Liver (tissue), 9 donors: ENCODE results near the gene BLID. TPM values are rescaled to one million over a fixed set of nuclear protein-coding genes. Genes with fewer than 3 reads are reported as not detected.

Experiments
- DNase-seq: peaks from one replicate; pipeline ENCODE4 v3.0.0-alpha.2; 2017; ENCODE audit warnings: low spot score
- H3K27ac ChIP-seq, 2 donors: one replicate each; pipeline ENCODE4 v1.7.0; 2013; ENCODE audit warnings: inconsistent platforms in 2 of 2, low read length in 2 of 2, control low read depth in 1 of 2, low read depth in 1 of 2, mild to moderate bottlenecking in 1 of 2
- H3K27me3 ChIP-seq, 4 donors: one replicate each; pipeline versions ENCODE4 v1.6.1 to v1.7.0; 2013; ENCODE audit warnings: low read length in 3 of 4, inconsistent platforms in 1 of 4, mild to moderate bottlenecking in 1 of 4, moderate library complexity in 1 of 4; ENCODE audit not compliant: control insufficient read depth in 4 of 4, insufficient read depth in 4 of 4
- H3K36me3 ChIP-seq, 4 donors: one replicate each; pipeline versions ENCODE4 v1.6.1 to v1.7.0; 2013; ENCODE audit warnings: low read length in 3 of 4, mild to moderate bottlenecking in 3 of 4, low read depth in 1 of 4, moderate library complexity in 1 of 4; ENCODE audit not compliant: control insufficient read depth in 4 of 4, insufficient read depth in 3 of 4
- H3K4me1 ChIP-seq, 4 donors: one replicate each; pipeline versions ENCODE4 v1.6.1 to v1.7.0; 2013; ENCODE audit warnings: low read length in 3 of 4, mild to moderate bottlenecking in 3 of 4, moderate library complexity in 1 of 4; ENCODE audit not compliant: control insufficient read depth in 4 of 4, insufficient read depth in 4 of 4
- H3K4me3 ChIP-seq, 3 donors: one replicate each; pipeline versions ENCODE4 v1.6.1 to v1.7.0; 2013; ENCODE audit warnings: low read length in 3 of 3, control low read depth in 1 of 3, low read depth in 1 of 3, mild to moderate bottlenecking in 1 of 3
- H3K9ac ChIP-seq, 2 donors: one replicate each; pipeline ENCODE4 v1.7.0; 2013; ENCODE audit warnings: low read length in 2 of 2, mild to moderate bottlenecking in 2 of 2, moderate library complexity in 2 of 2, control low read depth in 1 of 2, low read depth in 1 of 2
- H3K9me3 ChIP-seq, 4 donors: one replicate each; pipeline versions ENCODE4 v1.6.1 to v1.7.0; 2013; ENCODE audit warnings: low read length in 3 of 4; ENCODE audit not compliant: control insufficient read depth in 4 of 4
- CTCF ChIP-seq: fragments of 150-350 bp; IDR thresholded peaks from 2 replicates; pipeline ENCODE4 v1.5.1; 2017; ENCODE audit warnings: improper control_type of control experiment, low read depth, low read length; ENCODE audit not compliant: missing input control
- EGR1 ChIP-seq, 2 donors: IDR thresholded peaks; 2 replicates each; pipeline ENCODE4 v1.6.1; 2016 to 2018; ENCODE audit warnings: antibody characterized with exemption in 2 of 2, low read depth in 2 of 2
- FOXA1 ChIP-seq: IDR thresholded peaks from 2 replicates; pipeline ENCODE4 v1.6.1; 2016; ENCODE audit warnings: antibody characterized with exemption
- FOXA2 ChIP-seq: IDR thresholded peaks from 2 replicates; pipeline ENCODE4 v1.6.1; 2016; ENCODE audit warnings: antibody characterized with exemption
- GABPA ChIP-seq, 2 donors: IDR thresholded peaks in 1 of 2; conservative IDR thresholded peaks in 1 of 2; 2 replicates each; pipeline ENCODE4 v1.6.1; 2016; ENCODE audit warnings: antibody characterized with exemption in 2 of 2, mild to moderate bottlenecking in 1 of 2, moderate library complexity in 1 of 2
- HNF4A ChIP-seq, 2 donors: conservative IDR thresholded peaks; 2 replicates each; pipeline ENCODE4 v1.6.1; 2016; ENCODE audit warnings: antibody characterized with exemption in 2 of 2, mild to moderate bottlenecking in 2 of 2
- HNF4G ChIP-seq: IDR thresholded peaks from 2 replicates; pipeline ENCODE4 v1.6.1; 2016; ENCODE audit warnings: antibody characterized with exemption
- JUND ChIP-seq, 2 donors: IDR thresholded peaks; 2 replicates each; pipeline ENCODE4 v1.6.1; 2016; ENCODE audit warnings: antibody characterized with exemption in 2 of 2
- MAX ChIP-seq: IDR thresholded peaks from 2 replicates; pipeline ENCODE4 v1.6.1; 2016; ENCODE audit warnings: antibody characterized with exemption
- NR2F2 ChIP-seq: IDR thresholded peaks from 2 replicates; pipeline ENCODE4 v1.6.1; 2016; ENCODE audit warnings: antibody characterized with exemption
- RAD21 ChIP-seq, 2 donors: IDR thresholded peaks; 2 replicates each; pipeline ENCODE4 v1.6.1; 2016; ENCODE audit warnings: antibody characterized with exemption in 2 of 2, mild to moderate bottlenecking in 2 of 2
- RXRA ChIP-seq, 2 donors: IDR thresholded peaks; 2 replicates each; pipeline ENCODE4 v1.6.1; 2017 to 2018; ENCODE audit warnings: antibody characterized with exemption in 2 of 2, mild to moderate bottlenecking in 1 of 2
- SP1 ChIP-seq: IDR thresholded peaks from 2 replicates; pipeline ENCODE4 v1.6.1; 2018; ENCODE audit warnings: antibody characterized with exemption, mild to moderate bottlenecking
- TAF1 ChIP-seq: conservative IDR thresholded peaks from 2 replicates; pipeline ENCODE4 v1.6.1; 2016; ENCODE audit warnings: antibody characterized with exemption, mild to moderate bottlenecking
- YY1 ChIP-seq: IDR thresholded peaks from 2 replicates; pipeline ENCODE4 v1.6.1; 2016; ENCODE audit warnings: antibody characterized with exemption, mild to moderate bottlenecking
- ZBTB33 ChIP-seq: IDR thresholded peaks from 2 replicates; pipeline ENCODE4 v1.6.1; 2016; ENCODE audit warnings: antibody characterized with exemption
- WGBS: extraction: QIAGEN DNeasy Blood & Tissue Kit; methylation state at CpG from one replicate; pipeline ENCODE4 v1.1.7; 2013; 5-methylcytosine and 5-hydroxymethylcytosine counted together
- polyA plus RNA-seq, 2 donors: library from polyadenylated mRNA; stranded (reverse) in 1 of 2; unstranded in 1 of 2; fragments of 200-250 nt in 1 of 2; fragments of >200 nt in 1 of 2; fragmentation: Nextera tagmentation in 1 of 2; extraction: Ambion mirVana in 1 of 2; gene quantifications; one replicate each; pipeline versions ENCODE4 v1.2.1 to v1.2.3, GENCODE V29; 2013 to 2015
- total RNA-seq, 2 donors: library from RNA; depleted of rRNA; stranded (reverse); fragments of >200 nt; gene quantifications; one replicate each; pipeline ENCODE4 v1.2.3, GENCODE V29; 2014
- TF ChIP-seq, protein P1 (sequence below): IDR thresholded peaks from 2 replicates; pipeline ENCODE4 v1.6.1; 2016; ENCODE audit warnings: antibody characterized with exemption
- TF ChIP-seq, protein P2 (sequence below): IDR thresholded peaks from 2 replicates; pipeline ENCODE4 v1.6.1; 2016; ENCODE audit warnings: antibody characterized with exemption, mild to moderate bottlenecking
- donor health status: healthy.
- donor health status: healthy.
- donor health status: healthy.
- donor health status: healthy.
- donor health status: healthy.

BLID gene
- total and polyA plus RNA-seq, 4 donors, result 0.18 to 0.84 (median 0.33) TPM; not detected in 1

DNA sequence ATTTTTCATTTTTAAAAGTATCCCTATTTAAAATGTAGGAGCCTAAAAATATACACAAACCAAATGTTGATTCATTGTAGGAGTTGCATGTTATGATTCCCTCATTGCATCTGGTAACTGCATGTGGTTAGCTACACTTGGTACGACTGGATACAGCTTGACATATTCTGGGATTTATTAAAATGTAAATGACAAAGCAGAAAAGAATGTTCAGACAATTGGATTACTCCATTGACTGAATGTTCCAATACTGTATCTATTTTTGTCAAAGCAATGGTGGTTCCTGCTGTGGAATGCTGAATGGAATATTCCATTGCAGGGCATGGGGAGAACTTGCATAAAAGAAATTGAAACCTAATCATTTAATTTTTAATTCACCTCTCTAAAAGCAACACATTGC is 30.8 kb downstream of the BLID start:
- H3K27me3 ChIP-seq, result no peaks in the 10 kb centered on the region
- 68% methylated on average over 1 of the region's 1 CpG for WGBS
- H3K9me3 ChIP-seq, result no peaks in the 10 kb centered on the region
- H3K27ac ChIP-seq, result no peak overlapping the region
- DNase-seq, result no peak
- H3K4me1 ChIP-seq, result no peaks in the 10 kb centered on the region
- no peak overlapping the region for H3K4me3 ChIP-seq
- no peaks in the 10 kb centered on the region for H3K36me3 ChIP-seq
- H3K9ac ChIP-seq, result no peak overlapping the region
- TF ChIP-seq MAX (no peak), FOXA1 (no peak), NR2F2 (no peak), CTCF (no peak), YY1 (no peak), RAD21 (IDR thresholded peaks at IDR 0.05) (no peak), EGR1 (IDR thresholded peaks at IDR 0.05; ENCODE audit: low read depth in 2 of 2) (no peak), JUND (IDR thresholded peaks at IDR 0.05) (no peak), GABPA (IDR thresholded peaks at IDR 0.05 in 1 of 2, conservative IDR thresholded peaks at IDR 0.05 in 1 of 2) (no peak), ZBTB33 (no peak), FOXA2 (no peak), SP1 (no peak), TAF1 (no peak), HNF4A (conservative IDR thresholded peaks at IDR 0.05) (no peak), HNF4G (no peak), RXRA (IDR thresholded peaks at IDR 0.05) (no peak)
- TF ChIP-seq, protein P1, sequence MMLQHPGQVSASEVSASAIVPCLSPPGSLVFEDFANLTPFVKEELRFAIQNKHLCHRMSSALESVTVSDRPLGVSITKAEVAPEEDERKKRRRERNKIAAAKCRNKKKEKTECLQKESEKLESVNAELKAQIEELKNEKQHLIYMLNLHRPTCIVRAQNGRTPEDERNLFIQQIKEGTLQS, result no peak
- TF ChIP-seq, protein P2, sequence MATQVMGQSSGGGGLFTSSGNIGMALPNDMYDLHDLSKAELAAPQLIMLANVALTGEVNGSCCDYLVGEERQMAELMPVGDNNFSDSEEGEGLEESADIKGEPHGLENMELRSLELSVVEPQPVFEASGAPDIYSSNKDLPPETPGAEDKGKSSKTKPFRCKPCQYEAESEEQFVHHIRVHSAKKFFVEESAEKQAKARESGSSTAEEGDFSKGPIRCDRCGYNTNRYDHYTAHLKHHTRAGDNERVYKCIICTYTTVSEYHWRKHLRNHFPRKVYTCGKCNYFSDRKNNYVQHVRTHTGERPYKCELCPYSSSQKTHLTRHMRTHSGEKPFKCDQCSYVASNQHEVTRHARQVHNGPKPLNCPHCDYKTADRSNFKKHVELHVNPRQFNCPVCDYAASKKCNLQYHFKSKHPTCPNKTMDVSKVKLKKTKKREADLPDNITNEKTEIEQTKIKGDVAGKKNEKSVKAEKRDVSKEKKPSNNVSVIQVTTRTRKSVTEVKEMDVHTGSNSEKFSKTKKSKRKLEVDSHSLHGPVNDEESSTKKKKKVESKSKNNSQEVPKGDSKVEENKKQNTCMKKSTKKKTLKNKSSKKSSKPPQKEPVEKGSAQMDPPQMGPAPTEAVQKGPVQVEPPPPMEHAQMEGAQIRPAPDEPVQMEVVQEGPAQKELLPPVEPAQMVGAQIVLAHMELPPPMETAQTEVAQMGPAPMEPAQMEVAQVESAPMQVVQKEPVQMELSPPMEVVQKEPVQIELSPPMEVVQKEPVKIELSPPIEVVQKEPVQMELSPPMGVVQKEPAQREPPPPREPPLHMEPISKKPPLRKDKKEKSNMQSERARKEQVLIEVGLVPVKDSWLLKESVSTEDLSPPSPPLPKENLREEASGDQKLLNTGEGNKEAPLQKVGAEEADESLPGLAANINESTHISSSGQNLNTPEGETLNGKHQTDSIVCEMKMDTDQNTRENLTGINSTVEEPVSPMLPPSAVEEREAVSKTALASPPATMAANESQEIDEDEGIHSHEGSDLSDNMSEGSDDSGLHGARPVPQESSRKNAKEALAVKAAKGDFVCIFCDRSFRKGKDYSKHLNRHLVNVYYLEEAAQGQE, result no peak

DNA sequence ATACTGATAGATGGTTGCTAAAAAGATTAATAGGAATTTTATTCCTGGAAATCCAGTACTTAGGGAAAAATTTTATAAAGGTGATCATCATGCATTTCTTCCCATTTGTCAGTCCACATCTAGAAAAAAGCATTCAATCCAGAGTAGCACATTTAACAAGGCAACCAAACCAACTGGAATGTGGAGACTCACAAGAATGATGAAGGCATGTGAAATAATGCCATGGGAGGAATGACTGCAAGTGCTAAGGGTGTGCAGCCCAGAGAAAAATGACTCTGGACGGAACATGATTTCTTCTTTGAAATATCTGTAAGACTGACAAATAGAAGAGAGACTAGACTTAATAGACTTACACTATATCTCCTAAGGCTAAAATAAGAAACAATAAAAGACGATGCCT is 33.8 kb downstream of the BLID start:
- no peak overlapping the region for H3K27ac ChIP-seq
- no peak overlapping the region for H3K9ac ChIP-seq
- no peaks in the 10 kb centered on the region for H3K27me3 ChIP-seq
- no peaks in the 10 kb centered on the region for H3K36me3 ChIP-seq
- TF ChIP-seq, protein P2, result no peak
- no peak for TF ChIP-seq RAD21 (IDR thresholded peaks at IDR 0.05)
- TF ChIP-seq NR2F2, result no peak
- H3K4me3 ChIP-seq, result no peak overlapping the region
- no peaks in the 10 kb centered on the region for H3K9me3 ChIP-seq
- 93% methylated on average over 2 of the region's 2 CpGs for WGBS
- H3K4me1 ChIP-seq, result no peaks in the 10 kb centered on the region
- no peak for DNase-seq
